GM20431 (cell line): ENCODE measurements around the gene RBMY1B.
"Not testable (repeated sequence)": the region's sequence is repeated elsewhere in the genome, so short reads cannot be mapped to it uniquely, and the experiment has no call there.

Source experiments
- in situ Hi-C: fragments of 300-500 bp; cut with MseI, MboI; formaldehyde crosslinking; loops from one replicate; pipeline ENCODE4 v1.15.0; 2020; ENCODE audit warnings: low sequenced_read_pairs; ENCODE audit not compliant: unreplicated experiment

RBMY1B gene

GRCh38 chrY:21511038-21511437, at the start of gene RBMY1B:
TSS of gene RBMY1B (plus strand) at chrY:21511338. CDS start at chrY:21513351, 2,013 bp downstream.
- in situ Hi-C loops: not testable (repeated sequence)

GRCh38 chrY:21462915-21463314, 48.2 kb upstream of the RBMY1B start:
- in situ Hi-C loops: not testable (repeated sequence)

GRCh38 chrY:21482967-21483366, 28.2 kb upstream of the RBMY1B start:
- in situ Hi-C loops: no loop called here

GRCh38 chrY:21534579-21534978, 23.4 kb downstream of the RBMY1B start, which contains the start of gene RBMY1A1:
TSS of gene RBMY1A1 (plus strand) at chrY:21534879. CDS start at chrY:21536892, 2,013 bp downstream.
- in situ Hi-C loops: not testable (repeated sequence)

- in situ Hi-C loops: not testable (repeated sequence)
These were observed 48.3 kb downstream of the RBMY1B start for GRCh38 chrY:21559316-21559984.
